CD4-positive, alpha-beta memory T cell (primary cell): ENCODE data around the gene MYOM1. TPM values are rescaled to one million over a fixed set of nuclear protein-coding genes. Genes with fewer than 3 reads are reported as not detected.

Experiments used
- CTCF ChIA-PET: fragments of 350-600 bp; sonication (Branson Sonifier 250); formaldehyde crosslinking; loops from one replicate; lab custom pipeline; 2021; ENCODE audit warnings: inconsistent platforms; ENCODE audit not compliant: partially characterized antibody; lab: Charles Lee
- POLR2A ChIA-PET: fragments of 350-600 bp; sonication (Branson Sonifier 250); formaldehyde crosslinking; loops from one replicate; lab custom pipeline; 2021; ENCODE audit not compliant: partially characterized antibody; lab: Charles Lee
- DNase-seq, 5 donors: peaks; one replicate each; pipeline versions ENCODE4 v3.0.0 to v3.0.0-alpha.2; 2020 to 2022; ENCODE audit warnings: mixed read lengths in 1 of 5
- H3K27ac ChIP-seq: one replicate; pipeline ENCODE4 v1.7.0; 2013; ENCODE audit warnings: low read depth, low read length
- H3K27me3 ChIP-seq: 2 replicates; pipeline ENCODE4 v1.7.0; 2013; ENCODE audit warnings: mild to moderate bottlenecking, low read length, moderate library complexity; ENCODE audit not compliant: insufficient read depth
- H3K36me3 ChIP-seq: 2 replicates; pipeline ENCODE4 v1.7.0; 2013; ENCODE audit warnings: mild to moderate bottlenecking, low read length, moderate library complexity; ENCODE audit not compliant: insufficient read depth
- H3K4me1 ChIP-seq: 2 replicates; pipeline ENCODE4 v1.7.0; 2013; ENCODE audit warnings: mild to moderate bottlenecking, low read length, moderate library complexity; ENCODE audit not compliant: insufficient read depth
- H3K4me3 ChIP-seq, 2 donors: one replicate each; pipeline ENCODE4 v1.7.0; 2013; ENCODE audit warnings: low read length in 2 of 2, mild to moderate bottlenecking in 1 of 2
- H3K9me3 ChIP-seq, 2 donors: one replicate each; pipeline ENCODE4 v1.7.0; 2013; ENCODE audit warnings: low read length in 2 of 2, control low read depth in 1 of 2; ENCODE audit not compliant: control insufficient read depth in 1 of 2
- H3K27ac Mint-ChIP-seq, 7 donors: one replicate each; pipeline ENCODE4 v1.8.0; 2020 to 2021; ENCODE audit warnings: mixed read lengths in 7 of 7, mild to moderate bottlenecking in 6 of 7, inconsistent platforms in 3 of 7, moderate library complexity in 3 of 7
- H3K27me3 Mint-ChIP-seq, 2 donors: one replicate each; pipeline ENCODE4 v1.8.0; 2020 to 2021; ENCODE audit warnings: mixed read lengths in 2 of 2
- H3K36me3 Mint-ChIP-seq, 2 donors: one replicate each; pipeline ENCODE4 v1.8.0; 2020 to 2021; ENCODE audit warnings: mixed read lengths in 2 of 2, inconsistent platforms in 1 of 2, mild to moderate bottlenecking in 1 of 2
- H3K4me1 Mint-ChIP-seq, 4 donors: one replicate each; pipeline ENCODE4 v1.8.0; 2020 to 2021; ENCODE audit warnings: mixed read lengths in 4 of 4, mild to moderate bottlenecking in 1 of 4
- H3K4me3 Mint-ChIP-seq, 8 donors: one replicate each; pipeline ENCODE4 v1.8.0; 2020 to 2021; ENCODE audit warnings: mixed read lengths in 8 of 8, mild to moderate bottlenecking in 7 of 8, moderate library complexity in 6 of 8, inconsistent platforms in 3 of 8
- H3K9me3 Mint-ChIP-seq, 8 donors: one replicate each; pipeline ENCODE4 v1.8.0; 2020 to 2021; ENCODE audit warnings: mixed read lengths in 8 of 8, mild to moderate bottlenecking in 5 of 8, inconsistent platforms in 3 of 8, moderate library complexity in 1 of 8
- intact Hi-C: fragments of 100-400 bp; cut with micrococcal nuclease; formaldehyde crosslinking; loops from one replicate; pipeline ENCODE4 v1.15.1; 2023
- polyA plus RNA-seq, 2 donors: library from polyadenylated mRNA; unstranded; fragments of 300-500 nt; fragmentation: Illumina TruSeq; gene quantifications; one replicate each; pipeline ENCODE4 v1.2.3, GENCODE V29; 2021
- total RNA-seq, 2 experiments: library from RNA; stranded (reverse); gene quantifications; one replicate each; pipeline ENCODE4 v1.2.3, GENCODE V29; 2021

MYOM1 gene
- total and polyA plus RNA-seq, 4 experiments from 2014 or later: 0.09 to 4.2 (median 1.8) TPM

- Histone ChIP-seq H3K27ac (no peak overlapping the region), H3K36me3 (no peaks in the 10 kb centered on the region), H3K4me3 (no peak overlapping the region), H3K9me3 (no peaks in the 10 kb centered on the region), H3K4me1 (no peaks in the 10 kb centered on the region), H3K27me3 (no peaks in the 10 kb centered on the region)
- ChIA-PET CTCF (interaction anchor here (6.7 kb wide), 1 partner anchor 9 kb away, joined by 61 read pairs; no protein-coding TSS in a partner anchor), POLR2A (no interaction called here)
- no peak overlapping the region for H3K27ac Mint-ChIP-seq
- DNase-seq: no peak
- H3K9me3 Mint-ChIP-seq: peaks cover 0 to 1% (median 0%) of the 10 kb centered on the region in 8 donors
- H3K4me3 Mint-ChIP-seq: no peak overlapping the region
- H3K4me1 Mint-ChIP-seq: no peaks in the 10 kb centered on the region
- peaks cover 0 to 5% of the 10 kb centered on the region in 2 donors for H3K36me3 Mint-ChIP-seq
- H3K27me3 Mint-ChIP-seq: no peaks in the 10 kb centered on the region
- intact Hi-C loops: no loop called here
Observed at GRCh38 chr18:3119401-3120341, 100.1 kb downstream of the MYOM1 start.

GRCh38 chr18:3118195-3119010 is 101.4 kb downstream of the MYOM1 start:
- intact Hi-C loops: no loop called here
- H3K9me3 Mint-ChIP-seq: no peaks in the 10 kb centered on the region
- Histone ChIP-seq H3K27me3 (no peaks in the 10 kb centered on the region), H3K4me3 (no peak overlapping the region), H3K36me3 (no peaks in the 10 kb centered on the region), H3K27ac (no peak overlapping the region), H3K4me1 (no peaks in the 10 kb centered on the region), H3K9me3 (no peaks in the 10 kb centered on the region)
- ChIA-PET POLR2A (no interaction called here), CTCF (interaction anchor here (6.7 kb wide), 1 partner anchor 10 kb away, joined by 61 read pairs; no protein-coding TSS in a partner anchor)
- H3K4me3 Mint-ChIP-seq: no peak overlapping the region
- no peak for DNase-seq
- no peaks in the 10 kb centered on the region for H3K27me3 Mint-ChIP-seq
- no peak overlapping the region for H3K27ac Mint-ChIP-seq
- H3K36me3 Mint-ChIP-seq: peaks cover 0 to 4% of the 10 kb centered on the region in 2 donors
- no peaks in the 10 kb centered on the region for H3K4me1 Mint-ChIP-seq

GRCh38 chr18:3117493-3118192 is 102.1 kb downstream of the MYOM1 start:
- Mint-ChIP-seq H3K9me3 (no peaks in the 10 kb centered on the region), H3K36me3 (peaks cover 0 to 4% of the 10 kb centered on the region in 2 donors)
- no peaks in the 10 kb centered on the region for H3K36me3 ChIP-seq

GRCh38 chr18:3115447-3116030 is 104.2 kb downstream of the MYOM1 start:
- Mint-ChIP-seq H3K27me3 (no peaks in the 10 kb centered on the region), H3K36me3 (peaks cover 0 to 4% of the 10 kb centered on the region in 2 donors), H3K9me3 (no peaks in the 10 kb centered on the region), H3K4me3 (no peak overlapping the region), H3K4me1 (no peaks in the 10 kb centered on the region), H3K27ac (no peak overlapping the region)
- DNase-seq: no peak
- Histone ChIP-seq H3K27me3 (no peaks in the 10 kb centered on the region), H3K4me1 (no peaks in the 10 kb centered on the region), H3K27ac (no peak overlapping the region), H3K9me3 (no peaks in the 10 kb centered on the region), H3K4me3 (no peak overlapping the region), H3K36me3 (no peaks in the 10 kb centered on the region)
- intact Hi-C loops: no loop called here
- CTCF ChIA-PET: interaction anchor here (6.7 kb wide), 1 partner anchor 13 kb away, joined by 61 read pairs; no protein-coding TSS in a partner anchor
- POLR2A ChIA-PET: interaction anchor here (1.1 kb wide), 1 partner anchor 447 kb away, joined by 3 read pairs; no protein-coding TSS in a partner anchor

More at GRCh38 chr18:3117493-3118192, 102.1 kb downstream of the MYOM1 start:
- Histone ChIP-seq H3K9me3 (no peaks in the 10 kb centered on the region), H3K4me3 (no peak overlapping the region), H3K4me1 (no peaks in the 10 kb centered on the region), H3K27me3 (no peaks in the 10 kb centered on the region), H3K27ac (no peak overlapping the region)
- Mint-ChIP-seq H3K27me3 (no peaks in the 10 kb centered on the region), H3K4me1 (no peaks in the 10 kb centered on the region), H3K4me3 (no peak overlapping the region), H3K27ac (no peak overlapping the region)
- intact Hi-C loops: no loop called here
- ChIA-PET POLR2A (no interaction called here), CTCF (interaction anchor here (1.0 to 6.7 kb wide), 3 partner anchors 11 to 123 kb away, joined by 3 to 61 read pairs (median 10); no protein-coding TSS in a partner anchor)
- no peak for DNase-seq

- no peaks in the 10 kb centered on the region for H3K27me3 Mint-ChIP-seq
- no peaks in the 10 kb centered on the region for H3K36me3 ChIP-seq
- H3K4me1 ChIP-seq: no peaks in the 10 kb centered on the region
- H3K36me3 Mint-ChIP-seq: peaks cover 0 to 4% of the 10 kb centered on the region in 2 donors
- H3K27ac Mint-ChIP-seq: no peak overlapping the region
- no peak overlapping the region for H3K4me3 ChIP-seq
- H3K9me3 ChIP-seq: no peaks in the 10 kb centered on the region
- H3K4me3 Mint-ChIP-seq: no peak overlapping the region
- intact Hi-C loops: no loop called here
- H3K9me3 Mint-ChIP-seq: no peaks in the 10 kb centered on the region
- no peaks in the 10 kb centered on the region for H3K4me1 Mint-ChIP-seq
- POLR2A ChIA-PET: no interaction called here
- CTCF ChIA-PET: interaction anchor here (6.7 kb wide), 1 partner anchor 14 kb away, joined by 61 read pairs; no protein-coding TSS in a partner anchor
- no peak overlapping the region for H3K27ac ChIP-seq
- DNase-seq: no peak
- no peaks in the 10 kb centered on the region for H3K27me3 ChIP-seq
Observed at GRCh38 chr18:3114451-3114850, 105.3 kb downstream of the MYOM1 start.

- Histone ChIP-seq H3K4me3 (no peak overlapping the region), H3K27me3 (no peaks in the 10 kb centered on the region), H3K27ac (no peak overlapping the region), H3K36me3 (no peaks in the 10 kb centered on the region), H3K9me3 (no peaks in the 10 kb centered on the region), H3K4me1 (no peaks in the 10 kb centered on the region)
- Mint-ChIP-seq H3K27ac (no peak overlapping the region), H3K9me3 (no peaks in the 10 kb centered on the region), H3K36me3 (peaks cover 0 to under 1% of the 10 kb centered on the region in 2 donors), H3K4me3 (no peak overlapping the region), H3K27me3 (no peaks in the 10 kb centered on the region), H3K4me1 (no peaks in the 10 kb centered on the region)
- ChIA-PET CTCF (interaction anchor here (0.9 kb wide), 1 partner anchor 37 kb away, joined by 3 read pairs; no protein-coding TSS in a partner anchor), POLR2A (no interaction called here)
- intact Hi-C loops: no loop called here
- no peak for DNase-seq
Observed at GRCh38 chr18:3114026-3114425, 105.7 kb downstream of the MYOM1 start.
